K562 (cell line): ENCODE results near the gene RALA. TPM values are rescaled to one million over a fixed set of nuclear protein-coding genes. Genes with fewer than 3 reads are reported as not detected.

ENCODE experiments used
- CBX2 ChIP-seq: fragments of 200-600 bp; sonication (generic); IDR thresholded peaks from one replicate; pipeline ENCODE4 v1.6.1; 2012; ENCODE audit warnings: mild to moderate bottlenecking, low read length, inconsistent platforms; ENCODE audit not compliant: insufficient read depth, poor library complexity, severe bottlenecking
- DIDO1 ChIP-seq: fragments of 450-650 bp; IDR thresholded peaks from 2 replicates; pipeline ENCODE4 v1.6.1; 2016; ENCODE audit warnings: low read depth, missing biosample characterization, missing genetic modification characterization
- HMG20B ChIP-seq: fragments of 250-450 bp; sonication (Bioruptor Pico); IDR thresholded peaks from 2 replicates; pipeline ENCODE4 v1.5.0; 2021; ENCODE audit warnings: mild to moderate bottlenecking
- HOXB6 ChIP-seq: fragments of 250-450 bp; sonication (Bioruptor Pico); IDR thresholded peaks from 2 replicates; pipeline ENCODE4 v1.5.1; 2022; ENCODE audit warnings: mild to moderate bottlenecking, borderline replicate concordance
- NFXL1 ChIP-seq: fragments of 450-650 bp; formaldehyde crosslinking; IDR thresholded peaks from 2 replicates; pipeline ENCODE4 v1.4.0; 2021; ENCODE audit warnings: mild to moderate bottlenecking
- PRDM10 ChIP-seq: fragments of 450-650 bp; IDR thresholded peaks from 2 replicates; pipeline ENCODE4 v1.6.1; 2018; ENCODE audit not compliant: partially characterized antibody
- STAG1 ChIP-seq: sonication (generic); formaldehyde crosslinking; IDR thresholded peaks from 2 replicates; pipeline ENCODE4 v1.5.0; 2020; ENCODE audit warnings: missing genetic modification reagents, borderline replicate concordance
- ZMIZ1 ChIP-seq, 2 experiments: fragments of 150-350 bp in 1 of 2; IDR thresholded peaks; 2 replicates each; pipeline ENCODE4 v1.6.1; 2012 to 2016; ENCODE audit warnings: low read depth in 2 of 2, low read length in 2 of 2, mild to moderate bottlenecking in 1 of 2, moderate library complexity in 1 of 2
- ZNF239 ChIP-seq: fragments of 250-450 bp; sonication (Bioruptor Pico); IDR thresholded peaks from 2 replicates; pipeline ENCODE4 v1.4.0; 2020; ENCODE audit warnings: mild to moderate bottlenecking
- ZNF444 ChIP-seq: fragments of 250-450 bp; sonication (Bioruptor Pico); IDR thresholded peaks from 2 replicates; pipeline ENCODE4 v1.4.0; 2020; ENCODE audit warnings: mild to moderate bottlenecking, moderate library complexity
- ZNF586 ChIP-seq: fragments of 450-650 bp; formaldehyde crosslinking; conservative IDR thresholded peaks from 2 replicates; pipeline ENCODE4 v1.4.0; 2020; ENCODE audit warnings: mild to moderate bottlenecking, moderate library complexity
- ZSCAN32 ChIP-seq: fragments of 450-650 bp; formaldehyde crosslinking; IDR thresholded peaks from 2 replicates; pipeline ENCODE4 v1.4.0; 2020; ENCODE audit warnings: mild to moderate bottlenecking, moderate library complexity
- polyA plus RNA-seq, 8 experiments: library from polyadenylated mRNA; depleted of rRNA in 4 of 8; stranded (reverse) in 5 of 8; unstranded in 3 of 8; fragments of >200 nt; fragmentation: Nextera tagmentation in 2 of 8; fragmentation: Illumina TruSeq in 1 of 8; extraction: Ambion mirVana in 2 of 8; extraction: Trizol in 1 of 8; gene quantifications; 2 replicates each; pipeline versions ENCODE4 v1.2.1 to v1.2.3, GENCODE V29; 2011 to 2014; ENCODE audit warnings: inconsistent platforms in 1 of 8, missing spikeins in 1 of 8
- total RNA-seq, 7 experiments: library from RNA; depleted of rRNA in 6 of 7; stranded (reverse); fragments of >200 nt in 6 of 7; fragmentation: Illumina TruSeq in 2 of 7; extraction: Trizol in 2 of 7; gene quantifications; 2 replicates each; pipeline versions ENCODE4 v1.2.1 to v1.2.3, GENCODE V29; 2011 to 2021; ENCODE audit warnings: low replicate concordance in 1 of 7
- TF ChIP-seq, protein P1 (sequence below): IDR thresholded peaks from 3 replicates; pipeline ENCODE4 v1.6.1; 2011; ENCODE audit warnings: borderline replicate concordance, mild to moderate bottlenecking, moderate library complexity; ENCODE audit not compliant: insufficient read length; ENCODE audit errors: extremely low read depth
- TF ChIP-seq, protein P2 (sequence below): sonication (generic); formaldehyde crosslinking; IDR thresholded peaks from 2 replicates; pipeline ENCODE4 v1.8.0; 2022; ENCODE audit warnings: missing genetic modification reagents, mild to moderate bottlenecking, borderline replicate concordance
- TF ChIP-seq, protein P3 (sequence below): fragments of 250-450 bp; sonication (Bioruptor Pico); IDR thresholded peaks from 2 replicates; pipeline ENCODE4 v1.6.1; 2021; ENCODE audit warnings: mild to moderate bottlenecking

Gene RALA
- total and polyA plus RNA-seq, 9 of the 15 experiments (the other 6 are each of a cell fraction or from before 2014, with no cell fraction given), result 7.2 to 28.0 (median 25.7) TPM

- TF ChIP-seq, protein P1, sequence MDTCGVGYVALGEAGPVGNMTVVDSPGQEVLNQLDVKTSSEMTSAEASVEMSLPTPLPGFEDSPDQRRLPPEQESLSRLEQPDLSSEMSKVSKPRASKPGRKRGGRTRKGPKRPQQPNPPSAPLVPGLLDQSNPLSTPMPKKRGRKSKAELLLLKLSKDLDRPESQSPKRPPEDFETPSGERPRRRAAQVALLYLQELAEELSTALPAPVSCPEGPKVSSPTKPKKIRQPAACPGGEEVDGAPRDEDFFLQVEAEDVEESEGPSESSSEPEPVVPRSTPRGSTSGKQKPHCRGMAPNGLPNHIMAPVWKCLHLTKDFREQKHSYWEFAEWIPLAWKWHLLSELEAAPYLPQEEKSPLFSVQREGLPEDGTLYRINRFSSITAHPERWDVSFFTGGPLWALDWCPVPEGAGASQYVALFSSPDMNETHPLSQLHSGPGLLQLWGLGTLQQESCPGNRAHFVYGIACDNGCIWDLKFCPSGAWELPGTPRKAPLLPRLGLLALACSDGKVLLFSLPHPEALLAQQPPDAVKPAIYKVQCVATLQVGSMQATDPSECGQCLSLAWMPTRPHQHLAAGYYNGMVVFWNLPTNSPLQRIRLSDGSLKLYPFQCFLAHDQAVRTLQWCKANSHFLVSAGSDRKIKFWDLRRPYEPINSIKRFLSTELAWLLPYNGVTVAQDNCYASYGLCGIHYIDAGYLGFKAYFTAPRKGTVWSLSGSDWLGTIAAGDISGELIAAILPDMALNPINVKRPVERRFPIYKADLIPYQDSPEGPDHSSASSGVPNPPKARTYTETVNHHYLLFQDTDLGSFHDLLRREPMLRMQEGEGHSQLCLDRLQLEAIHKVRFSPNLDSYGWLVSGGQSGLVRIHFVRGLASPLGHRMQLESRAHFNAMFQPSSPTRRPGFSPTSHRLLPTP, result no peak
- TF ChIP-seq HMG20B (CRISPR knock-in tag) (no peak), ZNF586 (CRISPR knock-in tag) (no peak), HOXB6 (CRISPR knock-in tag) (no peak), ZSCAN32 (CRISPR knock-in tag) (no peak), ZMIZ1 (IDR thresholded peaks at IDR 0.05; ENCODE audit: low read depth in 2 of 2, low read length in 2 of 2) (no peak), PRDM10 (no peak), ZNF444 (no peak), STAG1 (no peak), NFXL1 (no peak), DIDO1 (tag) (0 out of 2 replicates have a peak, but pooled peaks have one; percentile 35), CBX2 (no peak), ZNF239 (CRISPR knock-in tag) (0 out of 2 replicates have a peak, but pooled peaks have one; percentile 23)
- TF ChIP-seq, protein P2, sequence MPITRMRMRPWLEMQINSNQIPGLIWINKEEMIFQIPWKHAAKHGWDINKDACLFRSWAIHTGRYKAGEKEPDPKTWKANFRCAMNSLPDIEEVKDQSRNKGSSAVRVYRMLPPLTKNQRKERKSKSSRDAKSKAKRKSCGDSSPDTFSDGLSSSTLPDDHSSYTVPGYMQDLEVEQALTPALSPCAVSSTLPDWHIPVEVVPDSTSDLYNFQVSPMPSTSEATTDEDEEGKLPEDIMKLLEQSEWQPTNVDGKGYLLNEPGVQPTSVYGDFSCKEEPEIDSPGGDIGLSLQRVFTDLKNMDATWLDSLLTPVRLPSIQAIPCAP, result no peak
- TF ChIP-seq, protein P3, sequence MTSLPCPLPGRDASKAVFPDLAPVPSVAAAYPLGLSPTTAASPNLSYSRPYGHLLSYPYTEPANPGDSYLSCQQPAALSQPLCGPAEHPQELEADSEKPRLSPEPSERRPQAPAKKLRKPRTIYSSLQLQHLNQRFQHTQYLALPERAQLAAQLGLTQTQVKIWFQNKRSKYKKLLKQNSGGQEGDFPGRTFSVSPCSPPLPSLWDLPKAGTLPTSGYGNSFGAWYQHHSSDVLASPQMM (CRISPR knock-in tag), result no peak
These were observed 33.9 kb upstream of the RALA start (continued) for GRCh38 chr7:39589323-39590111.
